Measurements from ENCODE around the gene GLT1D1. TPM values are rescaled to one million over a fixed set of nuclear protein-coding genes. Genes with fewer than 3 reads are reported as not detected.
"Not testable (repeated sequence)": the region's sequence is repeated elsewhere in the genome, so short reads cannot be mapped to it uniquely, and the experiment has no call there.

Gene GLT1D1
- total RNA-seq, 2 experiments from 2014 or later: 0.30 to 0.53 TPM

- H3K36me3 Mint-ChIP-seq (ENCODE audit: low read depth); H3K9me3 Mint-ChIP-seq (ENCODE audit: low read depth); H3K27me3 Mint-ChIP-seq; H3K4me3 Mint-ChIP-seq; ATAC-seq; POLR2A ChIA-PET; H3K27ac Mint-ChIP-seq; intact Hi-C loops (cut with DNase I, micrococcal nuclease); CTCF ChIA-PET; DNase-seq; H3K4me1 Mint-ChIP-seq: not testable (repeated sequence)
These were observed 6.6 kb upstream of the GLT1D1 start for GRCh38 chr12:128846671-128847070.

GRCh38 chr12:128848371-128848770 lies 4.9 kb upstream of the GLT1D1 start:
- Mint-ChIP-seq H3K4me1 (no peaks in the 10 kb centered on the region), H3K9me3 (ENCODE audit: low read depth) (no peaks in the 10 kb centered on the region), H3K4me3 (no peak overlapping the region), H3K27me3 (peaks cover 10% of the 10 kb centered on the region), H3K27ac (no peak overlapping the region), H3K36me3 (ENCODE audit: low read depth) (no peaks in the 10 kb centered on the region)
- ATAC-seq (no peak), DNase-seq (no peak)
- ChIA-PET POLR2A (no interaction called here), CTCF (no interaction called here)
- intact Hi-C loops (cut with DNase I, micrococcal nuclease): no loop called here

- CTCF ChIA-PET; H3K4me3 Mint-ChIP-seq; POLR2A ChIA-PET; H3K9me3 Mint-ChIP-seq (ENCODE audit: low read depth); intact Hi-C loops (cut with DNase I, micrococcal nuclease); H3K4me1 Mint-ChIP-seq; ATAC-seq; H3K27ac Mint-ChIP-seq; H3K36me3 Mint-ChIP-seq (ENCODE audit: low read depth); DNase-seq: not testable (repeated sequence)
- H3K27me3 Mint-ChIP-seq: peaks cover 19% of the 10 kb centered on the region
These were observed 3.5 kb upstream of the GLT1D1 start for GRCh38 chr12:128849806-128850205.

- H3K4me3 Mint-ChIP-seq: no peak overlapping the region
- no peak for DNase-seq
- no peaks in the 10 kb centered on the region for H3K36me3 Mint-ChIP-seq (ENCODE audit: low read depth)
- no peaks in the 10 kb centered on the region for H3K9me3 Mint-ChIP-seq (ENCODE audit: low read depth)
- no peak for ATAC-seq
- peaks cover 20% of the 10 kb centered on the region for H3K27me3 Mint-ChIP-seq
- POLR2A ChIA-PET: no interaction called here
- CTCF ChIA-PET: no interaction called here
- H3K27ac Mint-ChIP-seq: no peak overlapping the region
- intact Hi-C loops (cut with DNase I, micrococcal nuclease): no loop called here
- peaks cover 2% of the 10 kb centered on the region for H3K4me1 Mint-ChIP-seq
These were observed 2.9 kb upstream of the GLT1D1 start for GRCh38 chr12:128850400-128850799.

- H3K9me3 Mint-ChIP-seq (ENCODE audit: low read depth); H3K27ac Mint-ChIP-seq; H3K4me3 Mint-ChIP-seq; ATAC-seq; H3K4me1 Mint-ChIP-seq; POLR2A ChIA-PET; H3K36me3 Mint-ChIP-seq (ENCODE audit: low read depth); intact Hi-C loops (cut with DNase I, micrococcal nuclease); DNase-seq: not testable (repeated sequence)
- CTCF ChIA-PET: interaction anchor here (0.5 kb wide), 1 partner anchor 46 kb away, joined by 3 read pairs; no protein-coding TSS in a partner anchor
- peaks cover 25% of the 10 kb centered on the region for H3K27me3 Mint-ChIP-seq
These were observed 1.8 kb upstream of the GLT1D1 start for GRCh38 chr12:128851429-128851828.

- Mint-ChIP-seq H3K36me3 (ENCODE audit: low read depth) (no peaks in the 10 kb centered on the region), H3K27ac (no peak overlapping the region), H3K27me3 (peaks cover 26% of the 10 kb centered on the region), H3K4me3 (no peak overlapping the region), H3K4me1 (peaks cover 2% of the 10 kb centered on the region), H3K9me3 (ENCODE audit: low read depth) (no peaks in the 10 kb centered on the region)
- POLR2A ChIA-PET: no interaction called here
- intact Hi-C loops (cut with DNase I, micrococcal nuclease): no loop called here
- CTCF ChIA-PET: no interaction called here
- ATAC-seq (no peak), DNase-seq (no peak)
These were observed 1.1 kb upstream of the GLT1D1 start for GRCh38 chr12:128852026-128852698.

- intact Hi-C loops (cut with DNase I, micrococcal nuclease): no loop called here
- Mint-ChIP-seq H3K4me3 (no peak overlapping the region), H3K4me1 (peaks cover 2% of the 10 kb centered on the region), H3K27me3 (peaks cover 26% of the 10 kb centered on the region), H3K27ac (no peak overlapping the region), H3K36me3 (ENCODE audit: low read depth) (no peaks in the 10 kb centered on the region), H3K9me3 (ENCODE audit: low read depth) (no peaks in the 10 kb centered on the region)
- ATAC-seq: no peak
- CTCF ChIA-PET: no interaction called here
- POLR2A ChIA-PET: no interaction called here
- DNase-seq: peak; percentile 6
These were observed 421 bp downstream of the GLT1D1 start for GRCh38 chr12:128853600-128854197.

- no peak for ATAC-seq
- no peak for DNase-seq
- no peaks in the 10 kb centered on the region for H3K9me3 Mint-ChIP-seq (ENCODE audit: low read depth)
- peaks cover 2% of the 10 kb centered on the region for H3K4me1 Mint-ChIP-seq
- H3K4me3 Mint-ChIP-seq: no peak overlapping the region
- H3K27ac Mint-ChIP-seq: no peak overlapping the region
- peaks cover 22% of the 10 kb centered on the region for H3K27me3 Mint-ChIP-seq
- intact Hi-C loops (cut with DNase I, micrococcal nuclease): no loop called here
- CTCF ChIA-PET: no interaction called here
- H3K36me3 Mint-ChIP-seq (ENCODE audit: low read depth): no peaks in the 10 kb centered on the region
- POLR2A ChIA-PET: no interaction called here
These were observed 2.9 kb downstream of the GLT1D1 start for GRCh38 chr12:128856035-128856790.

- no peaks in the 10 kb centered on the region for H3K36me3 Mint-ChIP-seq (ENCODE audit: low read depth)
- no peaks in the 10 kb centered on the region for H3K9me3 Mint-ChIP-seq (ENCODE audit: low read depth)
- ChIA-PET POLR2A (no interaction called here), CTCF (no interaction called here)
- ATAC-seq (no peak), DNase-seq (no peak)
- peaks cover 2% of the 10 kb centered on the region for H3K4me1 Mint-ChIP-seq
- no peak overlapping the region for H3K27ac Mint-ChIP-seq
- intact Hi-C loops (cut with DNase I, micrococcal nuclease): no loop called here
- H3K27me3 Mint-ChIP-seq: peaks cover 22% of the 10 kb centered on the region
- H3K4me3 Mint-ChIP-seq: no peak overlapping the region
These were observed 3.5 kb downstream of the GLT1D1 start for GRCh38 chr12:128856791-128857078.

GRCh38 chr12:128857133-128857763 lies 4.0 kb downstream of the GLT1D1 start:
- H3K9me3 Mint-ChIP-seq (ENCODE audit: low read depth): no peaks in the 10 kb centered on the region
- ChIA-PET POLR2A (interaction anchor here (0.7 kb wide), 1 partner anchor 515 kb away, joined by 4 read pairs; no protein-coding TSS in a partner anchor), CTCF (no interaction called here)
- no peak overlapping the region for H3K4me3 Mint-ChIP-seq
- ATAC-seq: no peak
- peaks cover 2% of the 10 kb centered on the region for H3K4me1 Mint-ChIP-seq
- H3K27me3 Mint-ChIP-seq: peaks cover 19% of the 10 kb centered on the region
- intact Hi-C loops (cut with DNase I, micrococcal nuclease): no loop called here
- H3K36me3 Mint-ChIP-seq (ENCODE audit: low read depth): no peaks in the 10 kb centered on the region
- DNase-seq: no peak
- no peak overlapping the region for H3K27ac Mint-ChIP-seq

GRCh38 chr12:128859311-128859710 lies 6.0 kb downstream of the GLT1D1 start:
- H3K4me1 Mint-ChIP-seq: peaks cover 2% of the 10 kb centered on the region
- POLR2A ChIA-PET: no interaction called here
- peaks cover 12% of the 10 kb centered on the region for H3K27me3 Mint-ChIP-seq
- H3K27ac Mint-ChIP-seq: no peak overlapping the region
- H3K36me3 Mint-ChIP-seq (ENCODE audit: low read depth): no peaks in the 10 kb centered on the region
- ATAC-seq: no peak
- CTCF ChIA-PET: no interaction called here
- DNase-seq: no peak
- H3K4me3 Mint-ChIP-seq: no peak overlapping the region
- no peaks in the 10 kb centered on the region for H3K9me3 Mint-ChIP-seq (ENCODE audit: low read depth)
- intact Hi-C loops (cut with DNase I, micrococcal nuclease): no loop called here
